ENCODE data around the gene TRMT2B.

GRCh38 chrX:100984818-100985217 lies 67.1 kb downstream of the TRMT2B start:
- TF ChIP-seq CTCF (conservative IDR thresholded peaks at IDR 0.05) (no peak), ZFX (IDR thresholded peaks at IDR 0.05) (no peak)

Data from C4-2B (cell line).